Suppressor macrophage (primary cell): ENCODE results near the gene KLF3.

ENCODE experiments used
- DNase-seq, 4 experiments: peaks; one replicate each; pipeline ENCODE4 v3.0.0-alpha.2; 2020 to 2022

The KLF3 gene

GRCh38 chr4:38745881-38746280 lies 81.9 kb downstream of the KLF3 start:
- DNase-seq = no peak

- DNase-seq = no peak
These were observed 83.6 kb downstream of the KLF3 start for GRCh38 chr4:38747629-38748028.

GRCh38 chr4:38749336-38749735 lies 85.3 kb downstream of the KLF3 start:
- no peak for DNase-seq
